HG03439 (cell line): ENCODE measurements around the gene CCR6.
"Not testable (repeated sequence)": the region's sequence is repeated elsewhere in the genome, so short reads cannot be mapped to it uniquely, and the experiment has no call there.

ENCODE experiments used
- ATAC-seq: cut with Tn5 transposase; IDR thresholded peaks from one replicate; pipeline ENCODE4 v1.9.1; 2021; ENCODE audit warnings: mild to moderate bottlenecking, moderate library complexity; ENCODE audit not compliant: unreplicated experiment

The CCR6 gene

GRCh38 chr6:167165858-167166471 is 43.1 kb downstream of the CCR6 start:
- no peak for ATAC-seq

- ATAC-seq, result not testable (repeated sequence)
These were observed 44.8 kb downstream of the CCR6 start for GRCh38 chr6:167167699-167168098.

GRCh38 chr6:167168296-167168695 is 45.4 kb downstream of the CCR6 start:
- not testable (repeated sequence) for ATAC-seq

- ATAC-seq, result not testable (repeated sequence)
These were observed 47.0 kb downstream of the CCR6 start for GRCh38 chr6:167169867-167170266.

- not testable (repeated sequence) for ATAC-seq
These were observed 48.4 kb downstream of the CCR6 start for GRCh38 chr6:167171300-167171699.

- ATAC-seq, result not testable (repeated sequence)
These were observed 49.1 kb downstream of the CCR6 start for GRCh38 chr6:167172011-167172410.

GRCh38 chr6:167177271-167177670 is 54.4 kb downstream of the CCR6 start:
- not testable (repeated sequence) for ATAC-seq

GRCh38 chr6:167178896-167179655 is 56.2 kb downstream of the CCR6 start:
- not testable (repeated sequence) for ATAC-seq

GRCh38 chr6:167180086-167180485 is 57.2 kb downstream of the CCR6 start:
- ATAC-seq, result not testable (repeated sequence)

GRCh38 chr6:167181351-167181750 is 58.5 kb downstream of the CCR6 start:
- ATAC-seq, result not testable (repeated sequence)

- ATAC-seq, result not testable (repeated sequence)
These were observed 60.0 kb downstream of the CCR6 start for GRCh38 chr6:167182913-167183314.

GRCh38 chr6:167185101-167185500 is 62.2 kb downstream of the CCR6 start:
- ATAC-seq, result not testable (repeated sequence)

GRCh38 chr6:167187275-167187674 is 64.4 kb downstream of the CCR6 start:
- ATAC-seq, result not testable (repeated sequence)
